Placental epithelial cell (primary cell): ENCODE data around the gene TAF11L7. TPM values are rescaled to one million over a fixed set of nuclear protein-coding genes. Genes with fewer than 3 reads are reported as not detected.

Experiments
- small RNA-seq: library from RNA; depleted of rRNA; stranded (forward); fragments of <200 nt; gene quantifications from one replicate; pipeline ENCODE3, GENCODE V24; 2012
- total RNA-seq: library from RNA; depleted of rRNA; stranded (reverse); fragments of >200 nt; gene quantifications from 2 replicates; pipeline ENCODE4 v1.2.3, GENCODE V29; 2012

Gene TAF11L7
- 0.39 TPM in 1 of 2 replicates, not detected in the other for total RNA-seq

DNA sequence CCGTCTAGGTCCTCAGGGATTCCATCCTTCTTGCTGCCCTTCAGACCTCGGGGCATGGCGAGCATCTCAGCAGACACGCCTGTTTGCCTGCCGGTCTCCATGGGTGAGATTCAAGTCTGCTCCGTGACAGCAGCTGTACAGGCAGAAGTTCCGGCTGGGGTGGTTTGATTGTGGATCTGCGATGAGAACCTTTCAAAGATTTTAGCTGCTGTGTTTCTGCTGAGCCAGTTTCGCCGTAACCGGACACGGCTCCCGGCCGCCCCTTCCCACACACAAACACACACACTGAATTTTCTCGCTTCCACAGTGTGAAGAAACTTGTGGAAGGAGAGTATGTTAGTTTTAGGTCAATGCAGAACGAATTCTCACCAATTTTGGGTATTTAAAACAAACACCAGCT is at the start of gene TAF11L7:
Gene TAF11L7, minus strand, starts transcription at position 101 of the 400 bp plus-strand sequence.

DNA sequence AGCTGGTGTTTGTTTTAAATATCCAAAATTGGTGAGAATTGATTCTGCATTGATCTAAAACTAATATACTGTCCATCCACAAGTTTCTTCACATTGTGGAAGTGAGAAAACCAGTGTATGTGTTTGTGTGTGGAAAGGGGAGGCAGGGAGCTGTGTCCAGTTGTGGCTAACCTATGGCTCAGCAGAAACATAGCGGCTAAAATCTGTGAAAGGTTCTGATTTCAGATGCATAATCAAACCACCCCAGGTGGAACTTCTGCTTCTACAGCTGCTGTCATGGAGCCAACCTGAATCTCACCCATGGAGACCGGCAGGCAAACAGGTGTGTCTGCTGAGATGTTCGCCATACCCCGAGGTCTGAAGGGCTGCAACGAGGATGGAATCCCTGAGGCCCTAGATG is 48.6 kb upstream of the TAF11L7 start, which contains the start of gene TAF11L14:
Gene TAF11L14, plus strand, starts transcription at position 301 of the 400 bp plus-strand sequence.

DNA sequence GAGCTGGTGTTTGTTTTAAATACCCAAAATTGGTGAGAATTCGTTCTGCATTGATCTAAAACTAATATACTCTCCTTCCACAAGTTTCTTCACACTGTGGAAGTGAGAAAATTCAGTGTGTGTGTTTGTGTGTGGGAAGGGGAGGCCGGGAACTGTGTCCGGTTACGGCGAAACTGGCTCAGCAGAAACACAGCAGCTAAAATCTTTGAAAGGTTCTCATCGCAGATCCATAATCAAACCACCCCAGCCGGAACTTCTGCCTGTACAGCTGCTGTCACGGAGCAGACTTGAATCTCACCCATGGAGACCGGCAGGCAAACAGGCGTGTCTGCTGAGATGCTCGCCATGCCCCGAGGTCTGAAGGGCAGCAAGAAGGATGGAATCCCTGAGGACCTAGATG is 46.2 kb upstream of the TAF11L7 start, which contains the start of gene TAF11L13:
Gene TAF11L13, plus strand, starts transcription at position 301 of the 400 bp plus-strand sequence.

DNA sequence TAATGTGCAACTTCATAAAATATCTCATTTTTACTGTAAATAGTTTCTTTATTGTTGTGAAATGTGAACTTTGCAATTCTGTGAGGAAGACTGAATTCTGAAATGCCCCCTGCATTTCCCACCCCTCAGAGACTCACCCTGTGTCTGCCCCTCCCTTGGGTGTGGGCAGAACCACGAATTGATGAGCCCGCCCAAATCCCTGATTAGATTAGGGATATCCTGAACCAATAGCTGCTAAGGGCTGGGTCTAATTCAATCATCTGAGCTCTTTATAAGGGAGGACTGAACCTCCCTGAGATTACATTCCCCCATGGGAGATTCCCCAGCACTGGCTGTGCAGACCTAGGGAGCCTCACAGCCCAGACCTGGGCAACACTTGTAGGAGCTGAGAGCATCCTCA is 24.5 kb upstream of the TAF11L7 start, which contains the start of gene TAF11L12:
Gene TAF11L12, plus strand, starts transcription at position 301 of the 400 bp plus-strand sequence.

DNA sequence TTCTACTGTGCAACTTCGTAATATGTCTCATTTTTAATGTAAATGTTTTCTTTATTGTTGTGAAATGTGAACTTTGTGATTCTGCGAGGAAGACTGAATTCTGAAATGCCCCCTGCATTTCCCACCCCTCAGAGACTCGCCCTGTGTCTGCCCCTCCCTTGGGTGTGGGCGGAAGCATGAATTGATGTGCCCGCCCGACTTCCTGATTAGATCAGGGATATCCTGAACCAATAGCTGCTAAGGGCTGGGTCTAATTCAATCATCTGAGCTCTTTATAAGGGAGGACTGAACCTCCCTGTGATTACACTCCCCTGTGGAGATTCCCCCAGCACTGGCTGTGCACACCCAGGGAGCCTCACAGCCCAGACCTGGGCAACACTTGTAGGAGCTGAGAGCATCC is 18.3 kb upstream of the TAF11L7 start, which contains the start of gene TAF11L11:
Gene TAF11L11, plus strand, starts transcription at position 304 of the 400 bp plus-strand sequence.

DNA sequence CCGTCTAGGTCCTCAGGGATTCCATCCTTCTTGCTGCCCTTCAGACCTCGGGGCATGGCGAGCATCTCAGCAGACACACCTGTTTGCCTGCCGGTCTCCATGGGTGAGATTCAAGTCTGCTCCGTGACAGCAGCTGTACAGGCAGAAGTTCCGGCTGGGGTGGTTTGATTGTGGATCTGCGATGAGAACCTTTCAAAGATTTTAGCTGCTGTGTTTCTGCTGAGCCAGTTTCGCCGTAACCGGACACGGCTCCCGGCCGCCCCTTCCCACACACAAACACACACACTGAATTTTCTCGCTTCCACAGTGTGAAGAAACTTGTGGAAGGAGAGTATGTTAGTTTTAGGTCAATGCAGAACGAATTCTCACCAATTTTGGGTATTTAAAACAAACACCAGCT is 12.2 kb upstream of the TAF11L7 start, which contains the start of gene TAF11L10:
Gene TAF11L10, minus strand, starts transcription at position 101 of the 400 bp plus-strand sequence.

DNA sequence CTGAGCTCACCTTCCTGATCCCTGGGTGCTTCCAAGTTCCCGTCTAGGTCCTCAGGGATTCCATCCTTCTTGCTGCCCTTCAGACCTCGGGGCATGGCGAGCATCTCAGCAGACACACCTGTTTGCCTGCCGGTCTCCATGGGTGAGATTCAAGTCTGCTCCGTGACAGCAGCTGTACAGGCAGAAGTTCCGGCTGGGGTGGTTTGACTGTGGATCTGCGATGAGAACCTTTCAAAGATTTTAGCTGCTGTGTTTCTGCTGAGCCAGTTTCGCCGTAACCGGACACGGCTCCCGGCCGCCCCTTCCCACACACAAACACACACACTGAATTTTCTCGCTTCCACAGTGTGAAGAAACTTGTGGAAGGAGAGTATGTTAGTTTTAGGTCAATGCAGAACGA is 8.7 kb upstream of the TAF11L7 start, which contains the start of gene TAF11L9:
Gene TAF11L9, minus strand, starts transcription at position 140 of the 400 bp plus-strand sequence.

DNA sequence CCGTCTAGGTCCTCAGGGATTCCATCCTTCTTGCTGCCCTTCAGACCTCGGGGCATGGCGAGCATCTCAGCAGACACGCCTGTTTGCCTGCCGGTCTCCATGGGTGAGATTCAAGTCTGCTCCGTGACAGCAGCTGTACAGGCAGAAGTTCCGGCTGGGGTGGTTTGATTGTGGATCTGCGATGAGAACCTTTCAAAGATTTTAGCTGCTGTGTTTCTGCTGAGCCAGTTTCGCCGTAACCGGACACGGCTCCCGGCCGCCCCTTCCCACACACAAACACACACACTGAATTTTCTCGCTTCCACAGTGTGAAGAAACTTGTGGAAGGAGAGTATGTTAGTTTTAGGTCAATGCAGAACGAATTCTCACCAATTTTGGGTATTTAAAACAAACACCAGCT is 5.3 kb upstream of the TAF11L7 start, which contains the start of gene TAF11L8:
Gene TAF11L8, minus strand, starts transcription at position 101 of the 400 bp plus-strand sequence.

Small RNA genes lying within 50 kb of the gene (small RNA-seq; reads per million reads assigned to genes)
- gene AC233724.3 (not detected), gene AC233724.6 (not detected), gene AC233724.7 (not detected)

Other genes with a start within 250 kb of the TAF11L7 start
- gene TAF11L2, start 87.5 kb downstream of the TAF11L7 start, total RNA-seq = not detected in 2 replicates
- gene TAF11L3, start 67.4 kb downstream of the TAF11L7 start, total RNA-seq = not detected in 2 replicates
- not detected in 2 replicates for gene TAF11L4, start 64.0 kb downstream of the TAF11L7 start, total RNA-seq
- 0.39 TPM in 1 of 2 replicates, not detected in the other for gene TAF11L5, start 60.5 kb downstream of the TAF11L7 start, total RNA-seq
- not detected in 2 replicates for gene TAF11L6, start 57.1 kb downstream of the TAF11L7 start, total RNA-seq
- gene TAF11L8, start 5.2 kb upstream of the TAF11L7 start, total RNA-seq = not detected in 2 replicates
- 0.39 TPM in 1 of 2 replicates, not detected in the other for gene TAF11L9, start 8.6 kb upstream of the TAF11L7 start, total RNA-seq
- 0.39 TPM in 1 of 2 replicates, not detected in the other for gene TAF11L10, start 12.1 kb upstream of the TAF11L7 start, total RNA-seq
- gene TAF11L11, start 18.4 kb upstream of the TAF11L7 start, total RNA-seq = not detected in 2 replicates
- not detected in 2 replicates for gene TAF11L12, start 24.6 kb upstream of the TAF11L7 start, total RNA-seq
- gene TAF11L13, start 46.3 kb upstream of the TAF11L7 start, total RNA-seq = not detected in 2 replicates
- gene TAF11L14, start 48.7 kb upstream of the TAF11L7 start, total RNA-seq = not detected in 2 replicates